IMR-90 (cell line): ENCODE results near the gene TANC2. TPM values are rescaled to one million over a fixed set of nuclear protein-coding genes. Genes with fewer than 3 reads are reported as not detected.

Experiments used
- ATAC-seq: fragments of 200-7000 bp; cut with Tn5 transposase; 2 replicates; pipeline ENCODE4 v1.9.1; 2020; ENCODE audit warnings: low read depth, mild to moderate bottlenecking, moderate library complexity
- BruUV-seq: library from RNA; stranded (reverse); fragments of 400-500 nt; replicated peaks from 2 replicates; lab custom pipeline; 2021; lab: Mats Ljungman, UMichigan
- CTCF ChIA-PET: fragments of 300-600 bp; formaldehyde crosslinking; extraction: SDS; loops from one replicate; lab custom pipeline; 2021; ENCODE audit warnings: antibody characterized with exemption; lab: Yijun Ruan, JAX
- POLR2A ChIA-PET: fragments of 300-600 bp; sonication (Branson Sonifier 250); formaldehyde crosslinking; loops from one replicate; lab custom pipeline; 2022; ENCODE audit warnings: antibody characterized with exemption; ENCODE audit not compliant: unreplicated experiment; lab: Charles Lee
- DNase-seq: peaks from one replicate; pipeline ENCODE4 v3.0.0; 2013
- H2AFZ ChIP-seq: replicated peaks from 2 replicates; pipeline ENCODE3; 2013; ENCODE audit warnings: low read length, mild to moderate bottlenecking; ENCODE audit not compliant: poor library complexity
- H2AK5ac ChIP-seq: 2 replicates; pipeline ENCODE4 v1.6.1; 2013; ENCODE audit warnings: low read depth, low read length, inconsistent platforms
- H2AK9ac ChIP-seq: replicated peaks from 2 replicates; pipeline ENCODE3; 2013; ENCODE audit warnings: mild to moderate bottlenecking, low read depth, low read length, moderate library complexity; ENCODE audit not compliant: poor library complexity
- H2BK120ac ChIP-seq: 2 replicates; pipeline ENCODE4 v1.6.1; 2013; ENCODE audit warnings: low read depth, low read length, inconsistent platforms
- H2BK15ac ChIP-seq: 3 replicates; pipeline ENCODE4 v1.6.1; 2013; ENCODE audit warnings: low read depth, low read length, inconsistent platforms
- H2BK20ac ChIP-seq: 2 replicates; pipeline ENCODE4 v1.6.1; 2013; ENCODE audit warnings: low read depth, mild to moderate bottlenecking, inconsistent platforms, low read length, moderate library complexity
- H2BK5ac ChIP-seq: 2 replicates; pipeline ENCODE4 v1.6.1; 2013; ENCODE audit warnings: mild to moderate bottlenecking, low read depth, low read length, inconsistent platforms; ENCODE audit not compliant: poor library complexity, severe bottlenecking
- H3K14ac ChIP-seq: replicated peaks from 2 replicates; pipeline ENCODE4 v1.6.1; 2013; ENCODE audit warnings: low read depth, low read length, inconsistent platforms
- H3K18ac ChIP-seq: 2 replicates; pipeline ENCODE4 v1.6.1; 2013; ENCODE audit warnings: low read depth, low read length, control low read depth
- H3K23ac ChIP-seq: 2 replicates; pipeline ENCODE4 v1.6.1; 2013; ENCODE audit warnings: low read depth, low read length, inconsistent platforms
- H3K27ac ChIP-seq: 2 replicates; pipeline ENCODE4 v1.5.1; 2013; ENCODE audit warnings: mild to moderate bottlenecking, control low read depth, low read length; ENCODE audit not compliant: insufficient read depth
- H3K27me3 ChIP-seq: 2 replicates; pipeline ENCODE4 v1.6.1; 2013; ENCODE audit warnings: low read length; ENCODE audit not compliant: control insufficient read depth, insufficient read depth
- H3K36me3 ChIP-seq: 2 replicates; pipeline ENCODE4 v1.6.1; 2013; ENCODE audit warnings: low read length, mixed read lengths; ENCODE audit not compliant: control insufficient read depth, insufficient read depth
- H3K4ac ChIP-seq: 2 replicates; pipeline ENCODE4 v1.6.1; 2013; ENCODE audit warnings: low read depth, low read length, inconsistent platforms
- H3K4me1 ChIP-seq: 2 replicates; pipeline ENCODE4 v1.6.1; 2013; ENCODE audit warnings: low read length, mixed read lengths; ENCODE audit not compliant: control insufficient read depth, insufficient read depth
- H3K4me2 ChIP-seq: 2 replicates; pipeline ENCODE4 v1.6.1; 2013; ENCODE audit warnings: low read depth, mild to moderate bottlenecking, control low read depth, low read length, moderate library complexity
- H3K4me3 ChIP-seq: 2 replicates; pipeline ENCODE4 v1.5.1; 2013; ENCODE audit warnings: low read depth, mild to moderate bottlenecking, control low read depth, low read length, moderate library complexity; ENCODE audit not compliant: insufficient read depth
- H3K56ac ChIP-seq: 2 replicates; pipeline ENCODE4 v1.6.1; 2013; ENCODE audit warnings: low read length, inconsistent platforms; ENCODE audit not compliant: insufficient read depth; ENCODE audit errors: extremely low read depth
- H3K79me1 ChIP-seq, 2 experiments: 2 replicates each; pipeline ENCODE4 v1.6.1; 2013; ENCODE audit warnings: low read length in 2 of 2, inconsistent platforms in 1 of 2, low read depth in 1 of 2
- H3K9ac ChIP-seq: 2 replicates; pipeline ENCODE4 v1.6.1; 2013; ENCODE audit warnings: low read depth, low read length, control low read depth
- H3K9me1 ChIP-seq: 2 replicates; pipeline ENCODE4 v1.6.1; 2013; ENCODE audit warnings: low read length, inconsistent platforms; ENCODE audit not compliant: insufficient read depth
- H3K9me3 ChIP-seq: 2 replicates; pipeline ENCODE4 v1.6.1; 2013; ENCODE audit warnings: low read length; ENCODE audit not compliant: control insufficient read depth, insufficient read depth
- H4K20me1 ChIP-seq: 2 replicates; pipeline ENCODE4 v1.6.1; 2013; ENCODE audit warnings: low read length, inconsistent platforms; ENCODE audit not compliant: insufficient read depth
- H4K5ac ChIP-seq: 2 replicates; pipeline ENCODE4 v1.6.1; 2013; ENCODE audit warnings: mild to moderate bottlenecking, low read depth, low read length, control low read depth
- H4K8ac ChIP-seq, 2 experiments: 2 replicates each; pipeline ENCODE4 v1.6.1; 2013; ENCODE audit warnings: low read depth in 2 of 2, low read length in 2 of 2, control low read depth in 1 of 2, inconsistent platforms in 1 of 2
- H4K91ac ChIP-seq: 2 replicates; pipeline ENCODE4 v1.6.1; 2013; ENCODE audit warnings: low read depth, low read length, inconsistent platforms; ENCODE audit not compliant: insufficient read depth
- BHLHE40 ChIP-seq: fragments of 150-350 bp; IDR thresholded peaks from 2 replicates; pipeline ENCODE4 v1.6.1; 2016; ENCODE audit warnings: mild to moderate bottlenecking, low read depth, low read length
- CEBPB ChIP-seq: IDR thresholded peaks from 2 replicates; pipeline ENCODE4 v1.6.1; 2012; ENCODE audit warnings: low read depth, low read length, improper control_type of control experiment
- FOS ChIP-seq: fragments of 150-350 bp; IDR thresholded peaks from 2 replicates; pipeline ENCODE4 v1.6.1; 2016; ENCODE audit warnings: low read depth, low read length
- MAFK ChIP-seq: IDR thresholded peaks from 2 replicates; pipeline ENCODE4 v1.6.1; 2012; ENCODE audit warnings: low read depth, low read length, improper control_type of control experiment
- MXI1 ChIP-seq: IDR thresholded peaks from 2 replicates; pipeline ENCODE4 v1.6.1; 2012; ENCODE audit warnings: low read depth, mild to moderate bottlenecking, low read length, moderate library complexity, borderline replicate concordance
- RAD21 ChIP-seq: IDR thresholded peaks from 2 replicates; pipeline ENCODE4 v1.6.1; 2012; ENCODE audit warnings: low read length, improper control_type of control experiment
- RCOR1 ChIP-seq: IDR thresholded peaks from 2 replicates; pipeline ENCODE4 v1.6.1; 2012; ENCODE audit warnings: mild to moderate bottlenecking, low read length, improper control_type of control experiment; ENCODE audit not compliant: insufficient replicate concordance
- SMC3 ChIP-seq: fragments of 150-350 bp; IDR thresholded peaks from 2 replicates; pipeline ENCODE4 v1.6.1; 2016; ENCODE audit warnings: low read depth, mild to moderate bottlenecking, antibody characterized with exemption, low read length, moderate library complexity
- USF2 ChIP-seq: fragments of 150-350 bp; IDR thresholded peaks from 2 replicates; pipeline ENCODE4 v1.6.1; 2017; ENCODE audit warnings: mild to moderate bottlenecking, antibody characterized with exemption, low read length, low read depth
- WGBS, 2 experiments: methylation state at CpG; one replicate each; pipeline versions ENCODE4 v1.1.5 to v1.1.7; 2013; ENCODE audit warnings: missing lambda C conversion rate in 2 of 2; ENCODE audit not compliant: insufficient read length in 1 of 2; ENCODE audit errors: extremely low coverage in 2 of 2; 5-methylcytosine and 5-hydroxymethylcytosine counted together
- dilution Hi-C: fragments of 300-500 bp; cut with HindIII; formaldehyde crosslinking; loops from one replicate; pipeline ENCODE4 v1.14.3; 2018; ENCODE audit warnings: low sequenced_read_pairs; ENCODE audit not compliant: unreplicated experiment
- in situ Hi-C: fragments of 300-500 bp; cut with MboI; formaldehyde crosslinking; loops from 3 replicates; pipeline ENCODE4 v1.14.3; 2019; ENCODE audit warnings: low sequenced_read_pairs, inconsistent platforms, mixed read lengths
- intact Hi-C: fragments of 100-400 bp; cut with micrococcal nuclease; formaldehyde crosslinking; loops from 2 replicates; pipeline ENCODE4 v1.10.0; 2022
- polyA plus RNA-seq, 3 experiments: library from polyadenylated mRNA; depleted of rRNA; stranded (reverse); fragments of >200 nt; gene quantifications; 2 replicates each; pipeline ENCODE4 v1.2.3, GENCODE V29; 2012; ENCODE audit warnings: low replicate concordance in 1 of 3
- total RNA-seq: library from RNA; depleted of rRNA; stranded (reverse); fragments of >200 nt; gene quantifications from 2 replicates; pipeline ENCODE4 v1.2.3, GENCODE V29; 2012
- TF ChIP-seq, protein P1 (sequence below): conservative IDR thresholded peaks from 2 replicates; pipeline ENCODE4 v1.5.1; 2012; ENCODE audit warnings: mild to moderate bottlenecking, low read depth, low read length, improper control_type of control experiment

The TANC2 gene
- total and polyA plus RNA-seq, 2 of the 4 experiments (the other 2 are of a cell fraction) = 20.6 to 41.4 TPM

GRCh38 chr17:62935523-62935922, 30.5 kb upstream of the TANC2 start:
- POLR2A ChIA-PET = no interaction called here
- WGBS, 2 experiments = no CpG with 5 or more reads among the region's 2 CpGs

More at GRCh38 chr17:62935523-62935922, 30.5 kb upstream of the TANC2 start:
- TF ChIP-seq FOS (no peak), RCOR1 (no peak), RAD21 (no peak), USF2 (no peak), MXI1 (no peak), BHLHE40 (no peak), CEBPB (no peak), MAFK (no peak), SMC3 (no peak)
- TF ChIP-seq, protein P1, sequence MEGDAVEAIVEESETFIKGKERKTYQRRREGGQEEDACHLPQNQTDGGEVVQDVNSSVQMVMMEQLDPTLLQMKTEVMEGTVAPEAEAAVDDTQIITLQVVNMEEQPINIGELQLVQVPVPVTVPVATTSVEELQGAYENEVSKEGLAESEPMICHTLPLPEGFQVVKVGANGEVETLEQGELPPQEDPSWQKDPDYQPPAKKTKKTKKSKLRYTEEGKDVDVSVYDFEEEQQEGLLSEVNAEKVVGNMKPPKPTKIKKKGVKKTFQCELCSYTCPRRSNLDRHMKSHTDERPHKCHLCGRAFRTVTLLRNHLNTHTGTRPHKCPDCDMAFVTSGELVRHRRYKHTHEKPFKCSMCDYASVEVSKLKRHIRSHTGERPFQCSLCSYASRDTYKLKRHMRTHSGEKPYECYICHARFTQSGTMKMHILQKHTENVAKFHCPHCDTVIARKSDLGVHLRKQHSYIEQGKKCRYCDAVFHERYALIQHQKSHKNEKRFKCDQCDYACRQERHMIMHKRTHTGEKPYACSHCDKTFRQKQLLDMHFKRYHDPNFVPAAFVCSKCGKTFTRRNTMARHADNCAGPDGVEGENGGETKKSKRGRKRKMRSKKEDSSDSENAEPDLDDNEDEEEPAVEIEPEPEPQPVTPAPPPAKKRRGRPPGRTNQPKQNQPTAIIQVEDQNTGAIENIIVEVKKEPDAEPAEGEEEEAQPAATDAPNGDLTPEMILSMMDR = no peak
- CTCF ChIA-PET = interaction anchor here (0.9 kb wide), 1 partner anchor 14 kb away, joined by 3 read pairs; no protein-coding TSS in a partner anchor
- Histone ChIP-seq H3K36me3 (no peaks in the 10 kb centered on the region), H4K5ac (no peak overlapping the region), H3K9me3 (no peaks in the 10 kb centered on the region), H3K9ac (no peak overlapping the region), H2BK5ac (no peak overlapping the region), H4K20me1 (no peaks in the 10 kb centered on the region), H3K27me3 (no peaks in the 10 kb centered on the region; the same call in 1 of the 2 replicates), H3K4me1 (no peaks in the 10 kb centered on the region), H3K79me1 (no peaks in the 10 kb centered on the region), H3K9me1 (no peaks in the 10 kb centered on the region), H3K4me2 (no peak overlapping the region), H2AK9ac (no peak overlapping the region), H2BK15ac (no peak overlapping the region), H3K27ac (no peak overlapping the region), H3K14ac (no peak overlapping the region), H2AK5ac (no peak overlapping the region), H4K8ac (no peak overlapping the region), H3K56ac (no peak overlapping the region), H3K4me3 (no peak overlapping the region), H2AFZ (no peak overlapping the region), H3K23ac (no peak overlapping the region), H2BK120ac (no peak overlapping the region), H4K91ac (no peak overlapping the region), H3K4ac (no peak overlapping the region), H3K18ac (no peak overlapping the region), H2BK20ac (no peak overlapping the region)
- intact Hi-C loops (no loop called here), dilution Hi-C loops (no loop called here), in situ Hi-C loops (no loop called here)
- DNase-seq (no peak), ATAC-seq (no peak)
- no TSS peak for BruUV-seq
